ENCODE measurements around the gene STIM1.

Gene STIM1

DNA sequence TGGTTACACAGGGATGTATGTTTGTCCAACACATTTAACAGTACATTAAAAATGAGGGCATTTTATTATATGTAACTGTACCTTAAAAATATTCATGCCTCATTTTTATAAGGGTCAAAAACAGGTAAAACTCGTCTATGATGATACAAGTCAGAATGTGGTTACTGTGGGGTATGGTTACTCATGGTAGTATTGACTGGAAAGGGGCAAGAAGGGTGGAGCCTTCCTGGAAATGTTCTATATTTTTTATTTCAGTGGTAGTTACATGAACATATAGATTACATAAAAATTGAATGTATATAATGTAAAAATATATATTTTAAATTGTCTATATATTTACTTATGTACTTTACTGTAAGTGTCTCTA lies 99.8 kb downstream of the STIM1 start:
- DNase-seq (ENCODE audit: low read depth) = no peak
- H3K4me3 ChIP-seq (ENCODE audit: low read depth, low read length) = no peak overlapping the region
- TF ChIP-seq CTCF (conservative IDR thresholded peaks at IDR 0.05; ENCODE audit: low read depth, low read length) = no peak

DNA sequence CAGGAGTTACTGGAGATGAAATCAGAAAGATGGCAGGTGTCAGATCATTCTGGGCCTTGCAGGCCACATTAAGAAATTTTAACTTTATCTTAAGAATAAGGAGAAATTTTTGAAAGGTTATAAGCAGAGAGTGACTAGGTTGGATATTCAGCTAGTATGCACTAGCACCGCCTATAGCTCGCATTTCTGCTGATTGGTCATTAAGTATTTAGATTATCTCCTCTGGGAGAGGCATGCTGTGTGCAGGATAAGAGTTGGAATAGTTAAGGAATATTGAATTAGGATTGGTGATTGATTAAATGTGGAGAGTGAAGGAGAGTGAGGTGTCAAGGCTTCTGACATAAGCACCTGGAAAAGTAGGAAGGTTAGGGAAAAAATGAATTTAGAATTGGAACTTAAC lies 100.6 kb downstream of the STIM1 start:
- DNase-seq (ENCODE audit: low read depth) = no peak
- no peak for TF ChIP-seq CTCF (conservative IDR thresholded peaks at IDR 0.05; ENCODE audit: low read depth, low read length)
- no peak overlapping the region for H3K4me3 ChIP-seq (ENCODE audit: low read depth, low read length)

DNA sequence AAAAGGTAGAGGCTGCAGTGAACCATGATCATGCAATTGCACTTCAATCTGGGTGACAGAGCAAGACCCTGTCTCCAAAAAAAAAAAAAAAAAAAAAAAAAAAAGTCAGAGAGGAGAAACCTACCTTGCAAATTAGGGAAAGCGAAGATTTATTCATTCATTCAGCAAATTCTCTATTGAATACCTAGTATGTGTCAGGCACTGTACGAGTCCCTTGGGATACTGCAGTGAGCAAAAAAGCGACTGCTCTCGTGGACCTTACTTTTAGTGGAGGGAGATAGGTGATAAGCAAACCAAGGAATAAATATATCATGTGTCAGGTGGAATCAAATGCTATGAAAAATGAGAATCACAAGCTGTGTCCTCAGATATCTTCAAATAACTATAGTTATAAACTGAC lies 101.3 kb downstream of the STIM1 start:
- no peak for TF ChIP-seq CTCF (conservative IDR thresholded peaks at IDR 0.05; ENCODE audit: low read depth, low read length)
- no peak for DNase-seq (ENCODE audit: low read depth)
- no peak overlapping the region for H3K4me3 ChIP-seq (ENCODE audit: low read depth, low read length)

- TF ChIP-seq CTCF (conservative IDR thresholded peaks at IDR 0.05; ENCODE audit: low read depth, low read length) = no peak
- H3K4me3 ChIP-seq (ENCODE audit: low read depth, low read length) = no peak overlapping the region
- DNase-seq (ENCODE audit: low read depth) = no peak
These were observed 102.0 kb downstream of the STIM1 start for GRCh38 chr11:3957437-3957836.

- TF ChIP-seq CTCF (conservative IDR thresholded peaks at IDR 0.05; ENCODE audit: low read depth, low read length) = no peak
- H3K4me3 ChIP-seq (ENCODE audit: low read depth, low read length) = no peak overlapping the region
- no peak for DNase-seq (ENCODE audit: low read depth)
These were observed 102.8 kb downstream of the STIM1 start for GRCh38 chr11:3958281-3958680.

DNA sequence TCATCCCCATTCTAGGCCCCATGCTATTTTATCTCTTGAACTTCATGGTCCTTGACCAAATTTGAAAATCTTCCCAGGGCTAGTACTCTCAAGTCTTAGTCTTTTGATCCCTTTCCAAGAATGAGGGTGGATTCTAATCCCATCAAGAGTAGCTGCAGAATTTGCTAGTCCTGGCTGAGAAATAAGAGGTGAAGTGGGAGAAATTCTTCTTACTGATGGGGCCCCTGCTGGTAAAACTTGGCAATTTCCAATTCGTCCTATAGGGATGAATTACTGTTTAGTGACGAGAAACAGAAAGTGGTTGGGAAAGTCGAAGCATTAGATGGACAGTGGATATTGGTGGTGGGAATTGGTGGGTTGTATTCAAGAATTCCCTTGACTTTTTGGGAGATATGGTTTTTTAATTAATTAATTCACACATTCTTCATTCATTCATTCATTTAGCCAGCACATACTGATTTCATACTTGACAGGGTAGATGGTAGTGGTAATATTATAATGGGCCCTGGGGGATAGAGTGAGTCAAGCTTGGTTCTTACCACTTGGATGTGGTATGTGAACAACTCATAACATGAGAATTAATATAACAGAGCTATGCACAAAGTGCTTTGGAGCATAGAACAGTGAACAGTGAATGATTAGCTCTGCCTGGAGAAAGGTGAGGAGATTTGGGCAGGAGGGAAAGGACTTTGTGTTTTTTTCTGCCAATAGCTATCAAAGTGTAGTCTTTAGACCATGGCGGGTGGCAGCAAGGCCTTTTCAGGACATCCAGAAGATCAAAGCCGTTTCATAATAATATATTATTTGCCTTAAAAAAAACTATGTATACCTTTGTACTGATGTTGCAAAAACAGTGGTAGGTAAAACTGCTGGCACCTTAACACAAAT lies 103.8 kb downstream of the STIM1 start:
- H3K4me3 ChIP-seq (ENCODE audit: low read depth, low read length) = no peak overlapping the region
- peak; percentile 63 for DNase-seq (ENCODE audit: low read depth)
- no peak for TF ChIP-seq CTCF (conservative IDR thresholded peaks at IDR 0.05; ENCODE audit: low read depth, low read length)

GRCh38 chr11:3959903-3960265 lies 104.4 kb downstream of the STIM1 start:
- DNase-seq (ENCODE audit: low read depth) = peak; percentile 60
- TF ChIP-seq CTCF (conservative IDR thresholded peaks at IDR 0.05; ENCODE audit: low read depth, low read length) = no peak
- H3K4me3 ChIP-seq (ENCODE audit: low read depth, low read length) = no peak overlapping the region
